Measurements from ENCODE around the gene OBSL1. TPM values are rescaled to one million over a fixed set of nuclear protein-coding genes. Genes with fewer than 3 reads are reported as not detected.
A peak's percentile ranks its signal among the peaks of the same experiment; 100 is the strongest.

The OBSL1 gene
- total RNA-seq, 1 donor from 2014 or later, result 168 TPM

- no peaks in the 10 kb centered on the region for H3K9me3 Mint-ChIP-seq (ENCODE audit: unreplicated experiment)
- no peak overlapping the region for H3K27ac Mint-ChIP-seq (ENCODE audit: unreplicated experiment)
- no peak for TF ChIP-seq CTCF (IDR thresholded peaks at IDR 0.05)
- H3K4me3 Mint-ChIP-seq (ENCODE audit: unreplicated experiment), result no peak overlapping the region
- DNase-seq (ENCODE audit: extremely low spot score, unreplicated experiment), result no peak
- H3K4me1 Mint-ChIP-seq (ENCODE audit: unreplicated experiment), result peaks cover 11% of the 10 kb centered on the region
- peaks cover 5% of the 10 kb centered on the region for H3K36me3 Mint-ChIP-seq (ENCODE audit: unreplicated experiment)
- H3K27me3 Mint-ChIP-seq (ENCODE audit: unreplicated experiment), result no peaks in the 10 kb centered on the region
These were observed 14.9 kb downstream of the OBSL1 start for GRCh38 chr2:219556413-219556812.

DNA sequence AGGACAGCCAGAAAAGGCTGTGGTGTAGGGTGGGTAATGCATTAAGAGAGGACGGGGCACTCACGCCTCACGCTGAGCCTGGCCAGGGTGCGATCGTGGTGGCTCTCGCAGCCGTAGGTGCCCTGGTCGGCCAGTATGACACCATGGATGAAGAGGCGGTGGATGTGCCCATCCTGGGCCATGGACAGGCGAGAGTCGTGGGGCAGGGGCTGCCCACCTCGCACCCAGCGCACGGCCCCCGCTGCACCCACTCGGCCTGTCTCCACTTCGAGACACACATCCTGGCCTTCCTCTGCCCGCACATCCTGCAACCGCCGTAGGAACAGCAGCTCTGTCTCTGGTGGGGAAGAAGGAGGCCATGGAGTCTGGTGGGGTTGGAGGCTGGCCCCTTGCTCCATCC lies 15.4 kb downstream of the OBSL1 start:
- no peak overlapping the region for H3K4me3 Mint-ChIP-seq (ENCODE audit: unreplicated experiment)

DNA sequence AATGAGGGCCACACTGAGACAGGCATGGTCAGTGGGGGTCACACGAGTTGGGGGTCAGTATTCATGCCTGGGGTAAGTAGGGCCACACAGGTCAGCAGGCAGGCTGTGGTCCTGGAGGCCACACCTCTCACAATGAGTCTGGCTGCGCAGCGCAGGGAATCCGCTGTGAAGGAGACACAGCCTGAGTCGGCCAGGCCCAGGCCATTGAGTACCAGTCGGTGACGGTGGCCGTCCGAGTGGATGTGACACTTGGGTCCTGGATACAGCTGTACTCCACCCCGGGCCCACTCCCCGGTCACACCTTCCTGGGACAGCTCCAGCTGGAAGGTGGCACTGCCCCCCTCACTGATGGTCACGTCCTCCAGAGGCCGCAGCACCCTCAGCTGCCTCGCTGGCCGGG lies 17.0 kb downstream of the OBSL1 start:
- Mint-ChIP-seq H3K9me3 (ENCODE audit: unreplicated experiment) (no peaks in the 10 kb centered on the region), H3K27me3 (ENCODE audit: unreplicated experiment) (no peaks in the 10 kb centered on the region), H3K4me1 (ENCODE audit: unreplicated experiment) (peaks cover 15% of the 10 kb centered on the region), H3K36me3 (ENCODE audit: unreplicated experiment) (peaks cover 5% of the 10 kb centered on the region), H3K4me3 (ENCODE audit: unreplicated experiment) (no peak overlapping the region), H3K27ac (ENCODE audit: unreplicated experiment) (no peak overlapping the region)
- DNase-seq (ENCODE audit: extremely low spot score, unreplicated experiment), result no peak
- no peak for TF ChIP-seq CTCF (IDR thresholded peaks at IDR 0.05)

More for the DNA sequence above, 15.4 kb downstream of the OBSL1 start:
- H3K36me3 Mint-ChIP-seq (ENCODE audit: unreplicated experiment), result peaks cover 5% of the 10 kb centered on the region
- no peaks in the 10 kb centered on the region for H3K9me3 Mint-ChIP-seq (ENCODE audit: unreplicated experiment)
- no peak overlapping the region for H3K27ac Mint-ChIP-seq (ENCODE audit: unreplicated experiment)
- no peak for TF ChIP-seq CTCF (IDR thresholded peaks at IDR 0.05)
- H3K27me3 Mint-ChIP-seq (ENCODE audit: unreplicated experiment), result no peaks in the 10 kb centered on the region
- peaks cover 13% of the 10 kb centered on the region for H3K4me1 Mint-ChIP-seq (ENCODE audit: unreplicated experiment)
- DNase-seq (ENCODE audit: extremely low spot score, unreplicated experiment), result no peak

DNA sequence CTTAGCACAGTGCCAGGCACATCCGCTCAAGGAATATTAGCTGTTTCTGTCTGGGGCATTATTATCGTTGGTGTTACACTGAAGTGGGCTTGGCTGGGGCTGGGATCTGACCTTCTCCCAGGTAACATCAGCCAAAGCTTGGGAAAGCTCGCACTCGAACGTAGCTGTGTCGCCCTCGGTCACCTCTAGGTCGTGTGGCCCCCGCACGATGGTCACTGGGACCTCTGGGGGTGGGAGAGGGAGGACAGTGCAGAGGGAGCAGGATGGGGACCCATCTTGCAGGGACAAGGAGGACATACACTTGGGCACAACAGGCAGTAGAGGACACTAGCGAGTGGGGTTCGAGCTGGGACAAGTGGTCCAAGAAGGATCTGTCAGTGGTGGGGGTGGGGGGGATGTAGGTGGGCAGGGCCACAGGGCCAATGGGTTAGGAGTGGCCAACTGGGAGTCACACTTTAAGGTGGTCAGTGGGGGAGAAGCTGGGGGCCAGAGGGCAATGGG lies 17.8 kb downstream of the OBSL1 start:
- DNase-seq (ENCODE audit: extremely low spot score, unreplicated experiment), result no peak
- no peak for TF ChIP-seq CTCF (IDR thresholded peaks at IDR 0.05)
- no peak overlapping the region for H3K27ac Mint-ChIP-seq (ENCODE audit: unreplicated experiment)
- H3K4me1 Mint-ChIP-seq (ENCODE audit: unreplicated experiment), result peaks cover 15% of the 10 kb centered on the region
- peaks cover 3% of the 10 kb centered on the region for H3K36me3 Mint-ChIP-seq (ENCODE audit: unreplicated experiment)
- H3K9me3 Mint-ChIP-seq (ENCODE audit: unreplicated experiment), result no peaks in the 10 kb centered on the region
- no peaks in the 10 kb centered on the region for H3K27me3 Mint-ChIP-seq (ENCODE audit: unreplicated experiment)
- peak overlapping the region; percentile 60 for H3K4me3 Mint-ChIP-seq (ENCODE audit: unreplicated experiment)

- no peak for TF ChIP-seq CTCF (IDR thresholded peaks at IDR 0.05)
- DNase-seq (ENCODE audit: extremely low spot score, unreplicated experiment), result no peak
- Mint-ChIP-seq H3K27ac (ENCODE audit: unreplicated experiment) (no peak overlapping the region), H3K9me3 (ENCODE audit: unreplicated experiment) (no peaks in the 10 kb centered on the region), H3K27me3 (ENCODE audit: unreplicated experiment) (no peaks in the 10 kb centered on the region), H3K4me1 (ENCODE audit: unreplicated experiment) (peaks cover 15% of the 10 kb centered on the region), H3K36me3 (ENCODE audit: unreplicated experiment) (peaks cover 4% of the 10 kb centered on the region), H3K4me3 (ENCODE audit: unreplicated experiment) (peak overlapping the region; percentile 60)
These were observed 18.2 kb downstream of the OBSL1 start for GRCh38 chr2:219553168-219553417.

Measured in osteocyte (in vitro differentiated cells).